HL-60 (cell line): ENCODE measurements around the gene ARHGAP45.

Source experiments
- CTCF ChIP-seq: IDR thresholded peaks from one replicate; pipeline ENCODE4 v1.5.1; 2011; ENCODE audit warnings: low read length, control low read depth, inconsistent platforms; ENCODE audit not compliant: insufficient read depth
- POLR2AphosphoS5 ChIP-seq: IDR thresholded peaks from 2 replicates; pipeline ENCODE4 v1.6.1; 2012; ENCODE audit warnings: low read depth
- REST ChIP-seq: IDR thresholded peaks from 2 replicates; pipeline ENCODE4 v1.6.1; 2012; ENCODE audit warnings: low read depth; ENCODE audit not compliant: insufficient replicate concordance
- SPI1 ChIP-seq: IDR thresholded peaks from 2 replicates; pipeline ENCODE4 v1.6.1; 2012; ENCODE audit warnings: low read depth, mild to moderate bottlenecking, borderline replicate concordance

GRCh38 chr19:1018393-1018792 is 48.6 kb upstream of the ARHGAP45 start:
- TF ChIP-seq CTCF: no peak
- TF ChIP-seq REST: no peak
- TF ChIP-seq POLR2AphosphoS5: no peak
- no peak for TF ChIP-seq SPI1
